H1 (cell line): Measurements from ENCODE around the gene SLC22A23. TPM values are rescaled to one million over a fixed set of nuclear protein-coding genes. Genes with fewer than 3 reads are reported as not detected.

Experiments used
- CTCF ChIA-PET: fragments of 300-600 bp; sonication (Branson Sonifier 250); formaldehyde crosslinking; loops from one replicate; lab custom pipeline; 2021; ENCODE audit not compliant: partially characterized antibody; lab: Charles Lee
- POLR2A ChIA-PET: fragments of 300-600 bp; sonication (Branson Sonifier 250); formaldehyde crosslinking; loops from one replicate; lab custom pipeline; 2021; ENCODE audit warnings: inconsistent platforms; ENCODE audit not compliant: partially characterized antibody; lab: Charles Lee
- DNase-seq, 2 experiments: peaks; one replicate each; pipeline versions ENCODE4 v3.0.0 to v3.0.0-alpha.2; 2010 to 2022; ENCODE audit warnings: low spot score in 2 of 2, low read depth in 1 of 2, mixed read lengths in 1 of 2
- FAIRE-seq: peaks from 2 replicates; lab custom pipeline; 2011; peaks lifted over from hg19 to GRCh38; lab: Jason Lieb, UNC
- H2AFZ ChIP-seq: 2 replicates; pipeline ENCODE4 v1.8.1; 2012; ENCODE audit warnings: low read length, inconsistent platforms
- H2AK5ac ChIP-seq: 2 replicates; pipeline ENCODE4 v1.6.1; 2013; ENCODE audit warnings: low read depth, low read length
- H2BK120ac ChIP-seq: replicated peaks from 2 replicates; pipeline ENCODE3; 2013; ENCODE audit warnings: low read depth, low read length, inconsistent platforms
- H2BK12ac ChIP-seq: 2 replicates; pipeline ENCODE4 v1.6.1; 2013; ENCODE audit warnings: low read depth, low read length
- H2BK15ac ChIP-seq: 2 replicates; pipeline ENCODE4 v1.6.1; 2013; ENCODE audit warnings: low read length
- H2BK20ac ChIP-seq: 2 replicates; pipeline ENCODE4 v1.6.1; 2013; ENCODE audit warnings: low read length
- H2BK5ac ChIP-seq: 2 replicates; pipeline ENCODE4 v1.6.1; 2013; ENCODE audit warnings: low read depth, low read length
- H3K14ac ChIP-seq: 2 replicates; pipeline ENCODE4 v1.6.1; 2013; ENCODE audit warnings: inconsistent platforms; ENCODE audit not compliant: insufficient read length
- H3K18ac ChIP-seq: 2 replicates; pipeline ENCODE4 v1.6.1; 2013; ENCODE audit warnings: low read length; ENCODE audit errors: extremely low read depth
- H3K23ac ChIP-seq: 2 replicates; pipeline ENCODE4 v1.6.1; 2013; ENCODE audit warnings: inconsistent platforms; ENCODE audit not compliant: insufficient read length
- H3K23me2 ChIP-seq: 2 replicates; pipeline ENCODE4 v1.6.1; 2013; ENCODE audit warnings: low read depth, low read length
- H3K27ac ChIP-seq: 2 replicates; pipeline ENCODE4 v1.6.1; 2011; ENCODE audit warnings: low read depth, low read length, inconsistent platforms
- H3K27me3 ChIP-seq, 4 experiments: replicated peaks in 1 of 4; 1 replicate in 1 of 4; 2 replicates in 3 of 4; pipeline versions ENCODE4 v1.6.1 to v1.8.1; 2011 to 2013; ENCODE audit warnings: low read length in 3 of 4, mild to moderate bottlenecking in 3 of 4, inconsistent platforms in 2 of 4, mixed read lengths in 2 of 4, moderate library complexity in 1 of 4; ENCODE audit not compliant: control insufficient read depth in 3 of 4, insufficient read depth in 3 of 4; ENCODE audit errors: extremely low read depth in 1 of 4
- H3K36me3 ChIP-seq, 4 experiments: 2 replicates each; pipeline versions ENCODE4 v1.6.1 to v1.8.1; 2011 to 2013; ENCODE audit warnings: mild to moderate bottlenecking in 4 of 4, low read length in 3 of 4, moderate library complexity in 2 of 4, control low read depth in 1 of 4, inconsistent platforms in 1 of 4; ENCODE audit not compliant: insufficient read depth in 4 of 4, control insufficient read depth in 2 of 4
- H3K4ac ChIP-seq: replicated peaks from 2 replicates; pipeline ENCODE3; 2013; ENCODE audit warnings: low read length, low read depth, mixed read lengths, inconsistent platforms; ENCODE audit not compliant: insufficient read length
- H3K4me1 ChIP-seq, 4 experiments: replicated peaks in 1 of 4; 1 replicate in 1 of 4; 2 replicates in 3 of 4; pipeline versions ENCODE4 v1.6.1 to v1.8.1; 2011 to 2013; ENCODE audit warnings: low read length in 3 of 4, inconsistent platforms in 2 of 4, mixed read lengths in 1 of 4; ENCODE audit not compliant: insufficient read depth in 4 of 4, control insufficient read depth in 3 of 4
- H3K4me2 ChIP-seq, 2 experiments: 2 replicates each; pipeline versions ENCODE4 v1.6.1 to v1.8.1; 2011 to 2013; ENCODE audit warnings: low read depth in 2 of 2, low read length in 2 of 2, control low read depth in 1 of 2, inconsistent platforms in 1 of 2, mild to moderate bottlenecking in 1 of 2; ENCODE audit not compliant: insufficient read depth in 1 of 2
- H3K4me3 ChIP-seq, 4 experiments: fragments of 200-600, 300-600 bp in 1 of 4; sonication (generic), shearing (Covaris generic), sonication (Bioruptor Twin) in 1 of 4; 2 replicates each; pipeline versions ENCODE4 v1.5.1 to v1.8.1; 2011 to 2016; ENCODE audit warnings: low read length in 4 of 4, low read depth in 3 of 4, control low read depth in 2 of 4, inconsistent platforms in 2 of 4, mild to moderate bottlenecking in 2 of 4, mixed read lengths in 1 of 4, moderate library complexity in 1 of 4; ENCODE audit not compliant: insufficient read depth in 2 of 4; ENCODE audit errors: extremely low read depth in 1 of 4
- H3K56ac ChIP-seq: replicated peaks from 2 replicates; pipeline ENCODE3; 2013; ENCODE audit warnings: low read depth, mild to moderate bottlenecking, mixed read lengths, low read length, inconsistent platforms; ENCODE audit not compliant: insufficient read length
- H3K79me1 ChIP-seq: 2 replicates; pipeline ENCODE4 v1.6.1; 2013; ENCODE audit warnings: low read depth, low read length, control low read depth
- H3K79me2 ChIP-seq, 2 experiments: 2 replicates each; pipeline versions ENCODE4 v1.6.1 to v1.8.1; 2012 to 2013; ENCODE audit warnings: low read length in 2 of 2, mild to moderate bottlenecking in 2 of 2, inconsistent platforms in 1 of 2; ENCODE audit not compliant: insufficient read depth in 2 of 2, control insufficient read depth in 1 of 2
- H3K9ac ChIP-seq, 4 experiments: replicated peaks in 1 of 4; 1 replicate in 1 of 4; 2 replicates in 3 of 4; pipeline versions ENCODE4 v1.6.1 to v1.8.1; 2011 to 2013; ENCODE audit warnings: low read depth in 3 of 4, low read length in 3 of 4, control low read depth in 2 of 4, mild to moderate bottlenecking in 2 of 4, moderate library complexity in 2 of 4, inconsistent platforms in 1 of 4; ENCODE audit errors: extremely low read depth in 1 of 4
- H3K9me3 ChIP-seq, 2 experiments: 2 replicates each; pipeline versions ENCODE4 v1.6.1 to v1.8.1; 2012 to 2013; ENCODE audit warnings: mild to moderate bottlenecking in 2 of 2, moderate library complexity in 2 of 2, control low read depth in 1 of 2, inconsistent platforms in 1 of 2, low read depth in 1 of 2, low read length in 1 of 2, mixed read lengths in 1 of 2; ENCODE audit not compliant: insufficient read depth in 2 of 2
- H4K20me1 ChIP-seq, 2 experiments: replicated peaks in 1 of 2; 2 replicates each; pipeline versions ENCODE3 to v1.8.1; 2011 to 2013; ENCODE audit warnings: inconsistent platforms in 2 of 2, low read length in 2 of 2, mild to moderate bottlenecking in 1 of 2; ENCODE audit not compliant: insufficient read depth in 2 of 2, control insufficient read depth in 1 of 2
- H4K5ac ChIP-seq: 2 replicates; pipeline ENCODE4 v1.6.1; 2013; ENCODE audit warnings: low read length, low read depth, mixed read lengths, inconsistent platforms; ENCODE audit not compliant: insufficient read length
- H4K8ac ChIP-seq: 2 replicates; pipeline ENCODE4 v1.8.0; 2013; ENCODE audit warnings: mild to moderate bottlenecking, moderate library complexity, low read length, inconsistent platforms; ENCODE audit not compliant: insufficient read depth; ENCODE audit errors: extremely low read depth
- H4K91ac ChIP-seq: replicated peaks from 2 replicates; pipeline ENCODE3; 2013; ENCODE audit warnings: low read length, mixed read lengths, inconsistent platforms; ENCODE audit not compliant: insufficient read length
- ASH2L ChIP-seq: fragments of 200-600, 300-600 bp; sonication (generic); IDR thresholded peaks from one replicate; pipeline ENCODE4 v1.7.1; 2017; ENCODE audit warnings: low read length
- CREB1 ChIP-seq: IDR thresholded peaks from 2 replicates; pipeline ENCODE4 v1.6.1; 2012; ENCODE audit warnings: inconsistent platforms
- KDM4A ChIP-seq: IDR thresholded peaks from one replicate; pipeline ENCODE4 v1.7.1; 2012; ENCODE audit warnings: low read depth, mild to moderate bottlenecking, moderate library complexity, low read length, inconsistent platforms; ENCODE audit not compliant: severe bottlenecking
- SAP30 ChIP-seq: fragments of 300-600 bp; sonication (generic); IDR thresholded peaks from 2 replicates; pipeline ENCODE4 v1.7.1; 2012; ENCODE audit warnings: low read length, moderate library complexity, mild to moderate bottlenecking, inconsistent platforms; ENCODE audit not compliant: insufficient read depth, insufficient replicate concordance
- TAF1 ChIP-seq: IDR thresholded peaks from 2 replicates; pipeline ENCODE4 v1.6.1; 2011; ENCODE audit warnings: mild to moderate bottlenecking, low read depth, low read length
- WGBS, 2 experiments: shearing (Covaris generic) in 1 of 2; methylation state at CpG; one replicate each; pipeline versions ENCODE4 v1.1.6 to v1.1.7; 2013 to 2015; ENCODE audit warnings: low lambda C conversion rate in 2 of 2, mixed read lengths in 2 of 2, inconsistent platforms in 1 of 2, low coverage in 1 of 2, missing lambda C conversion rate in 1 of 2; ENCODE audit not compliant: insufficient replicate concordance in 2 of 2, insufficient coverage in 1 of 2, insufficient read length in 1 of 2; ENCODE audit errors: extremely low coverage in 1 of 2, missing lambda C conversion rate in 1 of 2; 5-methylcytosine and 5-hydroxymethylcytosine counted together
- polyA plus RNA-seq, 7 experiments: library from polyadenylated mRNA; depleted of rRNA in 3 of 7; stranded (reverse) in 5 of 7; unstranded in 2 of 7; fragments of >200 nt in 5 of 7; fragments of 200-250 nt in 2 of 7; gene quantifications; 1 replicate in 5 of 7; 2 replicates in 1 of 7; 4 replicates in 1 of 7; pipeline versions ENCODE4 v1.2.1 to v1.2.3, GENCODE V29; 2011 to 2013; ENCODE audit warnings: missing spikeins in 2 of 7, mixed read lengths in 2 of 7
- total RNA-seq: library from RNA; stranded (reverse); fragmentation: NEBNext Ultra II Directional; extraction: Animal tissue kit (Norgen Biotek cat#: 25700); gene quantifications from 2 replicates; pipeline ENCODE4 v1.2.1, GENCODE V29; 2021
- TF ChIP-seq, protein P1 (sequence below): IDR thresholded peaks from 2 replicates; pipeline ENCODE4 v1.6.1; 2011; ENCODE audit warnings: low read length, improper control_type of control experiment
- TF ChIP-seq, protein P2 (sequence below), 3 experiments: IDR thresholded peaks; 1 replicate in 2 of 3; 2 replicates in 1 of 3; pipeline versions ENCODE4 v1.5.1 to v1.6.1; 2011; ENCODE audit warnings: low read length in 3 of 3, mild to moderate bottlenecking in 3 of 3, inconsistent platforms in 2 of 3, low read depth in 1 of 3, moderate library complexity in 1 of 3; ENCODE audit not compliant: insufficient read depth in 1 of 3; ENCODE audit errors: control extremely low read depth in 1 of 3

Gene SLC22A23
- total and polyA plus RNA-seq, 2 of the 8 experiments (the other 6 are each of a cell fraction or from before 2014, with no cell fraction given): 9.9 to 38.4 TPM

- Histone ChIP-seq H2AFZ (no peak overlapping the region), H3K79me1 (peaks cover 3% of the 10 kb centered on the region; the same call in 1 of the 2 replicates), H2BK15ac (no peak overlapping the region), H3K9me3 (no peaks in the 10 kb centered on the region), H2BK5ac (no peak overlapping the region), H3K23ac (no peak overlapping the region), H3K27me3 (no peaks in the 10 kb centered on the region), H3K36me3 (no peaks in the 10 kb centered on the region), H2BK12ac (no peak overlapping the region), H3K27ac (no peak overlapping the region), H4K20me1 (peaks cover 0 to 5% of the 10 kb centered on the region in 2 experiments), H2BK20ac (no peak overlapping the region), H4K91ac (no peak overlapping the region), H3K18ac (no peak overlapping the region), H3K9ac (no peak overlapping the region), H3K4me1 (peaks cover 0 to 2% (median 0%) of the 10 kb centered on the region in 4 experiments; a peak in 2 of 7 replicates), H3K4me2 (no peak overlapping the region), H3K56ac (no peak overlapping the region), H2BK120ac (no peak overlapping the region), H3K79me2 (peaks cover 0 to 11% of the 10 kb centered on the region in 2 experiments; a peak in 2 of 4 replicates), H3K4me3 (no peak overlapping the region), H3K4ac (no peak overlapping the region), H3K23me2 (no peaks in the 10 kb centered on the region), H2AK5ac (no peak overlapping the region), H4K5ac (no peak overlapping the region), H4K8ac (no peak overlapping the region; the same call in none of the 2 replicates), H3K14ac (no peak overlapping the region)
- TF ChIP-seq CREB1: no peak
- TF ChIP-seq, protein P1, sequence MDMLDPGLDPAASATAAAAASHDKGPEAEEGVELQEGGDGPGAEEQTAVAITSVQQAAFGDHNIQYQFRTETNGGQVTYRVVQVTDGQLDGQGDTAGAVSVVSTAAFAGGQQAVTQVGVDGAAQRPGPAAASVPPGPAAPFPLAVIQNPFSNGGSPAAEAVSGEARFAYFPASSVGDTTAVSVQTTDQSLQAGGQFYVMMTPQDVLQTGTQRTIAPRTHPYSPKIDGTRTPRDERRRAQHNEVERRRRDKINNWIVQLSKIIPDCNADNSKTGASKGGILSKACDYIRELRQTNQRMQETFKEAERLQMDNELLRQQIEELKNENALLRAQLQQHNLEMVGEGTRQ: no peak
- TF ChIP-seq TAF1: no peak
- TF ChIP-seq, protein P2, sequence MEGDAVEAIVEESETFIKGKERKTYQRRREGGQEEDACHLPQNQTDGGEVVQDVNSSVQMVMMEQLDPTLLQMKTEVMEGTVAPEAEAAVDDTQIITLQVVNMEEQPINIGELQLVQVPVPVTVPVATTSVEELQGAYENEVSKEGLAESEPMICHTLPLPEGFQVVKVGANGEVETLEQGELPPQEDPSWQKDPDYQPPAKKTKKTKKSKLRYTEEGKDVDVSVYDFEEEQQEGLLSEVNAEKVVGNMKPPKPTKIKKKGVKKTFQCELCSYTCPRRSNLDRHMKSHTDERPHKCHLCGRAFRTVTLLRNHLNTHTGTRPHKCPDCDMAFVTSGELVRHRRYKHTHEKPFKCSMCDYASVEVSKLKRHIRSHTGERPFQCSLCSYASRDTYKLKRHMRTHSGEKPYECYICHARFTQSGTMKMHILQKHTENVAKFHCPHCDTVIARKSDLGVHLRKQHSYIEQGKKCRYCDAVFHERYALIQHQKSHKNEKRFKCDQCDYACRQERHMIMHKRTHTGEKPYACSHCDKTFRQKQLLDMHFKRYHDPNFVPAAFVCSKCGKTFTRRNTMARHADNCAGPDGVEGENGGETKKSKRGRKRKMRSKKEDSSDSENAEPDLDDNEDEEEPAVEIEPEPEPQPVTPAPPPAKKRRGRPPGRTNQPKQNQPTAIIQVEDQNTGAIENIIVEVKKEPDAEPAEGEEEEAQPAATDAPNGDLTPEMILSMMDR (IDR thresholded peaks at IDR 0.05; ENCODE audit: control extremely low read depth in 1 of 3, insufficient read depth in 1 of 3, low read depth in 1 of 3, low read length in 3 of 3): no peak
- no peak for TF ChIP-seq SAP30
- TF ChIP-seq ASH2L: no peak
- no peak for TF ChIP-seq KDM4A
- no peak for FAIRE-seq
- 89% methylated on average over 19 of the region's 19 CpGs; no CpG with 5 or more reads in 1 of the 2 experiments for WGBS, 2 experiments
- CTCF ChIA-PET: interaction anchor here (0.7 to 2.0 kb wide), 9 partner anchors 11 to 92 kb away, joined by 3 to 6 read pairs (median 4); no protein-coding TSS in a partner anchor
- POLR2A ChIA-PET: interaction anchor here (1.7 kb wide), 1 partner anchor 106 kb away, joined by 3 read pairs; no protein-coding TSS in a partner anchor
- no peak for DNase-seq
These were observed 60.2 kb downstream of the SLC22A23 start for GRCh38 chr6:3396503-3397180.
